Measurements from ENCODE around the gene PLAU.
"Not testable (repeated sequence)": the region's sequence is repeated elsewhere in the genome, so short reads cannot be mapped to it uniquely, and the experiment has no call there.

Gene PLAU

DNA sequence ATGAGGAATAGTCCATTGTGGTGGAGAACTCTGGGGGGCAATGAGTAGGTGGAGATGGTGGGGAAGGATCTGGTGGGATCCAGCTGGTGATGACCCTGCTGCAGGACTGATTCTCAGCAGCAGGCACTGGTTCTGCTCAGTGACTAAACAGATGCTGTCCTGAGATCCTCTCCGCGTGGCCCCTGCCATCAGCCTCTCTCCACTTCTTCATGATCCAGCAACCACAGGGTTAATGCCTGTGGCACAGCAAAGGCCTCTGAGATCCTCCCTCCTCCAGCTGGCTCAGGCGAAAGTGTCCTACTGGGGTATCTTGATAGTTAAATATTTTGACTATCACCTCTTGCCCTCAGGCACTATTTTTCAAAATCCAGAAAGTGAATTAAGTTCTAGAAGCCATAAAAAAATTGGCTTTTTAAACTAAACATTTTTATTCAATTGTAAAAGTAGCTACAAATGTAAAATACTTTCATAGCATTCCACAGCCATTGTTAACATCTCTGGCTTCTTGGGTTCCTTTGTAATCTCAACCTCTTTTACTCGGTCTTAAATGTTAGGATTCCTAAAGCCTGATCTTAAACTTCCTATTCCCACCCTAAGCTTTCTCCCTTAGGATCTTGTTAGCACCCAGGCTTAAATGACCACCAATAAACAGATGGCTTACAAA, 13.1 kb downstream of the PLAU start:
- DNase-seq = no peak

DNA sequence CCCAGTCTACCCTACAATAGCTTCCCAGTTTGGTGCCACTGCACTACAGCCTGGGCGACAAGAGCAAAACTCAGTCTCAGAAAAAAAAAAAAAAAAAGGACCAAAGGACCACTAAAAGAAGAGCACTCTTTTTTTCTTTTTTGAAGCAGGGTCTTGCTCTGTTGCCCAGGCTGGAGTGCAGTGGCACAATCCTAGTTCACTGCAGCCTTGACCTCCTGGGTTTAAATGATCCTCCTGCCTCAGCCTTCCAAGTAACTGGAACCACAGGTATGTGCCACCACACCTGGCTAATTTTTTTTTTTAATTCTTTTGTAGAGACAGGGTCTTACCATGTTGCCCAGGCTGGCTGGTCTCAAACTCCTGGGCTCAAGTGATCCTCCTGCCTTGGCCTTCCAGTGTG, 14.0 kb downstream of the PLAU start:
- DNase-seq = no peak

DNA sequence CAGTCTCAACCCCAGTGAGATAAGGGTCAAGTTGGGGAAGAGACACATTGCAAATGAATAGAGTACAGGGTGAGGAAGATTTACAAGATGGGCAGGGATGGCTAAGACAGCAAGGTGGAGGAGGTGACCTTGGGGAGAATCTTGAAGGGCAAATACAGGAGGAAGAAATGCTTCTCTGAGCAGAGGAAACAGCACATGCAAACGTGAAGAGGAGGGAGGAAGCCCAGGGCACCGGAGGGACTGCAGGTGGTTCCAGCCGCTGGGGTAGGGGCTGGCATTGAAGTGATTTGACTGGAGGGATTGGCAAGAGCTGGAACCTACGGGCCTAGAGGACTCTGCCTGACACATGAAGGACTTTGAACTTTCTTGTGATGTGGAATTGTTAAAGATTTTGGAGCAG, 14.6 kb downstream of the PLAU start:
- DNase-seq = no peak

DNA sequence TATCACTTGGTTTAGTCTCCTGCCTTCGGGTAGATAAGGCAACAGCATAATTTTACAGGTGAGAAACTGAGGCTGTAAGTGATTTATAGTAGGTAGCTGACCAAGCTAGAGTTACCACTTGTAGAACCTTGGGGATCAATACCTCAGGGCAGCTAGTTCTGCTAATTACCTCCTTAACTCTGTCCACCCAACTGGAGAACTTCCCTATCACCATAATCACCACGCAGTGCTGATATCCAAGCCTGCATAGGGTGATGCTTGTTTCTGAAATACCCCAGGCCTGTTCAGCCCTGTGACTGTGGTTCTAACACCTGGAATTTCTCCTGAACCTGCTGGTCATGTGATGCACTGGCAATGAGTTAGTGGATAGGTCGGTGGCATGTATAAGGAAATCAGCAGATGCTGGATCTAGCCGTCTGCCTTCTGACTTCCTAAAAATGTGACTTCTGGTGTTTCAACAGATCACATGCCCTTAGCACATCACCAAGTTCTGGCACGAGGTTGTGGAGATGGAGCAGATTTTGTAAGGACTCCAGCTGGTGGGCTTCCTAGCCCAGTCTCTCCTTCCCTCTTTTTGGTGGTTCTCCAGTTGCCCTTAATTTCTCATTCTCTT, 15.3 kb downstream of the PLAU start:
- DNase-seq = no peak

DNA sequence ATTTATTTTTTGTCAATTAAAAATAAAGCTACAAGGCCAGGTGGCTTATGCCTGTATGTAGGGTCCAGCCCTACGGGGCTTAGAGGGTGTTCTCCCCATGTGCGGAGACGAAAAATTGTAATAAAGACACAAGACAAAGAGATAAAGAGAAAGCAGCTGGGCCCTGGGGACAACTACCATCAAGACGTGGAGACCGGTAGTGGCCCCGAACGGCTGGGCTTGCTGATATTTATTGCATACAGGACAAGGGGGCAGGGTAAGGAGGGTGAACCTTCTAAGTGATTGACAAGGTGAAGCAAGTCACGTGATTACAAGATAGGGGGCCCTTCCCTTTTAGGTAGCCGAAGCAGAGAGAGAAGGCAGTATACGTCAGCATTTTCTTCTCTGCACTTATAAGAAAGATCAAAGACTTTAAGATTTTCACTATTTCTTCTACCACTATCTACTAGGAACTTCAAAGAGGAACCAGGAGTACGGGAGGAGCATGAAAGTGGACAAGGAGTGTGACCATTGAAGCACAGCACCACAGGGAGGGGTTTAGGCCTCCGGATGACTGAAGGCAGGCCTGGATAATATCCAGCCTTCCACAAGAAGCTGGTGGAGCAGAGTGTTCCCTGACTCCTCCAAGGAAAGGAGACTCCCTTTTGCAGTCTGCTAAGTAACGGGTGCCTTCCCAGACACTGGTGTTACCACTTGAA, 19.8 kb downstream of the PLAU start:
- DNase-seq = not testable (repeated sequence)

DNA sequence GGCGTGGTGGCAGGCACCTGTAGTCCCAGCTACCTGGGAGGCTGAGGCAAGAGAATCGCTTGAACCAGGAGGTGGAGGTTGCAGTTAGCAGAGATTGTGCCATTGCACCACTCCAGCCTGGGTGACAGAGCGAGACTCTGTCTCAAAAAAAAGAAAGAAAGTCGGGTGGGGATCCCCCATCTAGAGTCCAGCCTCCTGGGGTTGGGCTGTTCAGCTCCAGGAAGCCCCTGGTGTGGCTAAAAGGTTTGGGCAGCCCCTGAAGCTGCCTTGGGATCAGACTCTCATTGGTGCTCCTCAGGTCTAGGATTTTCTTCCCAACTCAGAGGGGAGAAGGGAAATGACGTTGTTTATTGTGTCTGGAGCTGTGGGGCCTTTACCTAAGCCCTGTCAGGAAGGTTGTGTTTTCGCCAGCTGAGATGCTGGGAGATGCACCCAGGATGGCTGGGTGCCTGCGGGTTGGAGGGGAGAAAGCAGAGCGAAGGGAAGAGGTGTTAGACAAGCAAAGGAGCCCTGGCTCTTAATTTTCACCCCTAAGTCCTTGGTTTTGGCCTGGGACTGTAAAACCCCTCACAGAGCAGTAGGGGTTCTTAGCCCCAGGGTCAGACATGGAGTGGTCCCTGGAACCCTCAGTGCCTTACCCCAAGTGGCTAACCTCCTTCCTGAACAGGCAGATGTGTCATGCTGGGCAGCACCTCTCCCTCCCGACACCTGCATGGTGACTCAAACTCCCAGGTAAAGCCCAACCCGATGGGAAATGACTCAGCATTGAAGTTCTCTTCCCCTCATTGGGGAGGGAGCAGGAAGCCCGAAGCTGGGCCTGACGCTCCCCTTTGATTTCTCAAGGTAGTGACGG, 21.1 kb downstream of the PLAU start:
- DNase-seq = peak; percentile 69

DNA sequence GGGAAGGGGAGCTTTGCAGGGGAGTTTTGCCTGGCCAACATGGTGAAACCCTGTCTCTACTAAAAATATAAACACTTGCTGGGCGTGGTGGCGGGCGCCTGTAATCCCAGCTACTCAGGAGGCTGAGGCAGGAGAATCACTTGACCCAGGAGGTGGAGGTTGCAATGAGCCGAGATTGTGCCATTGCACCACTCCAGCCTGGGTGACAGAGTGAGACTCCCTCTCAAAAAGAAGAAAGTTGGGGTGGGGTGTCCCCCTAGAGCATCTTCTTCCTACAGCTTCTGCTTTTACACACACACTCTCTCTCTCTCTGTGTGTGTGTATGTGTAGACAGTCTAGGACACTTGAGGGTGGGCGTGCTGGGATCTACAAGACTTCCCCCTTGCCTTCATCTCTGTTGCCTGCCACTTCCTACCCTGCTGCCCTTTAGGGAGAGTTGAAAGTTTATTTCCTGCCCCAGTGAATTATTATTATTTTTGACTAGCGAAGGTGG, 21.7 kb downstream of the PLAU start:
- DNase-seq = no peak

DNA sequence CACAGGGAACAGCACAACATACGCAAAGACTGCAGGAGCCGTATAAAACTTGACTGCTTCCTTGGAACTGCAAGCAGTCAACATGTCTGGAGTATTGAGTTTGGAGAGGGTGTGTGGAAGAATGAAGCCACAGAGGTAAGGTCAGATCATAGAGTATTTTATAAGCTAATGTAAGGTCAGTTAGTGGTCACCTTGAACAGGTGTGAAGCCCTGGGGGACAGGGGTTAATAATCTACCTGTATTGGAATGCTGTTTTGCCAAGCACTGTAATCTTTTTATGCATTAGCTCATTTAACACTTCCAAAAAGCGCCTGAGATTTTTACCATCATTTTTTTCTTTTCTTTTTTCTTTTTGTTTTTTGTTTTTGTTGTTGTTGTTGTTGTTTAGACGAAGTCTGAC, 23.1 kb downstream of the PLAU start:
- no peak for DNase-seq

DNA sequence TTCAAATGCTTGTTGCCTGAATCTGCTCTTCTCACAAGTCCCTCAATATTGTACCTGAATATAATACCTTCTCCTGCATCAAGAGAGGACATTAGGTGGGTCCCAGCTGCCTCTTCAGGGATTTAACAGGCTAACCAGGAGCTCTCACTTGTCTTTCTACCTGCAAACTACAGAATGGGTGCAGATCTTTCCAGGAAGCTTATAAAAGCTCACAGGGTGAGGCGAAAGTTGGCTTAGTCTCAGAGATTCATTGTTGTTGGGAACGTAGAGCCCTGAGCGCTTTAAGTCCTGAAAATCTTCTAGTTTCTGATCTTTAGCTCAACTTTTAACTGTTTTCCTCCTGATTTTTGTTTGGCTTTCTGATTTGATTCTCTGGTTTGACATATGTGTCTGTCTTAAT, 25.0 kb downstream of the PLAU start:
- DNase-seq = no peak

DNA sequence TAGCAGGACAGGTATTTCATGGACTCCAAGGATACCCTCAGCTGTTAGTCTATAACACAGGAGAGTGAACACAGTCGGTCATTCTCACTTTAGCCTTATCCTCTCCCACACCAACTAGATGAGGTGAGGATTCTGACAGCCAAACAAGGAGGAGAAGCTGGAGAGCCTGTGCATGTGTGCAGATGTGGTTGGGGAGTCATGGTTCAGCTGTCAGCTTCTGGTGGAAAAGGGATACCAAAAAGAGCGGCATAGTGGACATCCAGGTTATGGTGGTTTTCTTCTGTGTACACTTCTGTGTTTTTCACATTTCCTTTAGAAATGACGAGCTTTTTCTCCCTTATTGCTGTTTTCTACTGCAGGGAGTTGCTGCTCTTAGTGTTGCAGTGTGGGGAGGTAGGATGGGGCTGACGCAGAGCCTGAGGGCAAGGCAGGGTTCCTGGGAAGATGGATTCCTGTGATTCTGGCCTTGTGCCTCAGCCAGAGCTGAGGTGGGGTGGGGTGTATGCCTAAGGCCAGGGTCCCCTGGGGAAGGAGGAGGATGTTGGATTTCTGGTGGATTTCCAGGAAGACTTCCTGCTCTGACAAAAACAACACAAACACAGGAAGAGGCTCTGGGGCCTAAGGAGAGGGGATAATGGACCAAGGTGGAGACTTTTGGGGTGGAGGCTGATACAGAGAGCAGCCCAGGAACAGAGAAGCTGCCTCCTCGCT, 26.6 kb downstream of the PLAU start:
- no peak for DNase-seq

DNA sequence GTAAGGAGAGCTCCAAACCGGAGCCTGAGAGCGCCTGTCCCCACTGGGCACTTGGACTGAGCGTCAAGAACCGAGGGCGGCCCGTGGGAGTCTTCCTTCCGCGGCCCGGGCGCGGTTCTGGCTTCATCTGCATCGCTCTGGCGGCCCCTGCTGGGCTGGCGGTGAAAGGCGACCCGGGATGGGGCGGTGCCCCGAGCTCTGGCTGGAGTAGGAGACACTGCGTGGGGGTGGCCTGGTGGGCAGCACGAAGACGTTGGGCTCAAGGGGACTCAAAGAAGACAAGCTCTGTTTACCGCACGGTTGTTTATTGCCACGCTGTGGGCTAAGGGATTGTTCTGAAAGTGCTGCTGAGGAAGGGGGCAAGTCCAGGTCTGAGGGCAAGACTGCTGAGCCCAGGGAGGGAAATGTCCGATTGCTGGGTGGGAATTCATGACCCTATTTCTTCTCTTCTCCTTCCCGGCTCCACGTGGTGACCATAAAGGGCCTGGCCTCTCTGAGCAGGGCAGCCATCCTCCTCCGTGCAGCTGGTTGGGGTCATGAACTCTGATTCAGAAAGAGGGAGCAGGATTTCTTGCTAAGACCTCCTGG, 29.8 kb downstream of the PLAU start:
- peak; percentile 86 for DNase-seq

DNA sequence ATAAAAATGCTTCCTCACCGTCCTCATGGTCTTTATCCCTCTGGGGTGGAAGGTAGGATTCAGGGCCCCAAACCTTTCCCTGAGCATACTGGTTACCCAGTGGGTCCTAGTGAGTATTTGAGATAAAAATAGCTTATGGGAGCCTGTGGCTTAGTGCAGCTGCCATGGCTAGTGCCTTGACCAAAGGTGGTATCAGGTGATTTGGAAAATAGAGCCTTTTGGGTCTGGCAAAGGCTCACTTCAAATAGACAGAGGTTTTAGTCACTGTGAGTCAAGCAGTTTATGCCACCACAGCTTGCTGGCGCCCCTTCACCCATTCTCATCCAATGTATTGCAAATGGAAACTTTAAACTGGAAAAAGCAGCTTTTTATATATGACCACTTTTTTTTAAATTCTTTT, 30.4 kb downstream of the PLAU start:
- no peak for DNase-seq

DNA sequence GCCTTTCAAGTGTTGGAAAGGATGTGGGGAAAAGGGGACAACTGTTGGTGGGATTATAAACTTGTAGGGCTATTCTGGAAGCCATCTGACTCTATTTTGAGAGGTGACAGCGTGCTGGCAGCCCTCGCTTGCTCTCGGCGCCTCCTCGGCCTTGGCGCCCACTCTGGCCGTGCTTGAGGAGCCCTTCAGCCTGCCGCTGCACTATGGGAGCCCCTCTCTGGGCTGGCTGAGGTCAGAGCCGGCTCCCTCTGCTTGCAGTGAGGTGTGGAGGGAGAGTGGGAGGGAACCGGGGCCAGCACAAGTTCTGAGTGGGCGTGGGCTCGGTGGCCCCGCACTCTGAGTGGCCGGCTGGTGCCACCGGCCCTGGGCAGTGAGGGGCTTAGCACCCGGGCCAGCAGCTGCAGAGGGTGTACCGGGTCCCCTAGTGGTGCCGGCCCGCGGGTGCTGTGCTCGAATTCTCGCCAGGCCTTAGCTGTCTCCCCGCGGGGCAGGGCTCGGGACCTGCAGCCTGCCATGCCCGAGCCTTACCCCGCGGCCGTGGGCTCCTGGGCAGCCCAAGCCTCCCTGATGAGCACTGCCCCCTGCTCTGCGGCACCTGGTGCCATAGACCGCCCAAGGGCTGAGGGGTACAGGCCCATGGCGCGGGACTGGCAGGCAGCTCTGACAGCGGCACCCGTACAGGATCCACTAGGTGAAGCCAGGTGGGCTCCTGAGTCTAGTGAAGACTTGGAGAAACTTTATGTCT, 33.6 kb downstream of the PLAU start:
- DNase-seq = no peak

DNA sequence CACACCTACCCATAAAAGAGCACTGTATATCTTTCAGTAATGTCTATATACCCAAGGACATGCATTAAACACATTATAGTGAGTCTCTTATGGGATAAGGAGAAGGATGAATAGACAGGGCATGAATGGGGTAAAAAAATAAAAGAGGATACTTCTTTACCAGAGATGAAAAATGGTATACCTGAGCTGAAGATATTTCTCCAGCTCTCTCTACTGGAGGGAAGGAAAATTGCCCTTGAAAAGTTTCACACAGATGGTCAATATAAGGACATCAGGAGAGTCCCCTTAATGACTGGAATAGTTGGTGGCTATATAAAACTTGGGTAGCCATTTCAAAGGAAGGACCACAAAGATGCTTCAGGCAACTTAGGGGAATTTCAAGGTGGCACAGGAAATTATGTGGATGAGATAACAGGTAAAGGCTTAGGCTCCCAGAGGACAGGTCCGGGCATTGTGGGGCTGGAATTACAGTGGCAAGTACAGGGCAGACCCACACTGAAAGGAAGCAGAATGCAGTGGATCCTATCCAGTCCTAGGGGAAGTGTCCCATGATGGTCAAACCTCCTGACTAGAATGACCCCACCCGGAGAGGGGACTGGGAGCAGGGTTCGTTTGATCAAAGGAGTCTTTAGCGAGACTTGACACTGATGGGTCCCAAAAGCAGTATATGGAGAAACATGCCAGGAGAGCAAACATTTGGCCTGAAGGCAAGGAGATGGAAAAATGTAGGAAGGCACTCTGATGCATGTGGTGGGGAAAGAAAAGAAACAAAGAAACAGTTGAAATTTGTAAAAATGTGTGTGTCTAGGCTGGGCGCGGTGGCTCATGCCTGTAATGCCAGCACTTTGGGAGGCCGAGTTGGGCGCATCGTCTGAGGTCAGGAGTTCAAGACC, 35.6 kb downstream of the PLAU start:
- DNase-seq = no peak

DNA sequence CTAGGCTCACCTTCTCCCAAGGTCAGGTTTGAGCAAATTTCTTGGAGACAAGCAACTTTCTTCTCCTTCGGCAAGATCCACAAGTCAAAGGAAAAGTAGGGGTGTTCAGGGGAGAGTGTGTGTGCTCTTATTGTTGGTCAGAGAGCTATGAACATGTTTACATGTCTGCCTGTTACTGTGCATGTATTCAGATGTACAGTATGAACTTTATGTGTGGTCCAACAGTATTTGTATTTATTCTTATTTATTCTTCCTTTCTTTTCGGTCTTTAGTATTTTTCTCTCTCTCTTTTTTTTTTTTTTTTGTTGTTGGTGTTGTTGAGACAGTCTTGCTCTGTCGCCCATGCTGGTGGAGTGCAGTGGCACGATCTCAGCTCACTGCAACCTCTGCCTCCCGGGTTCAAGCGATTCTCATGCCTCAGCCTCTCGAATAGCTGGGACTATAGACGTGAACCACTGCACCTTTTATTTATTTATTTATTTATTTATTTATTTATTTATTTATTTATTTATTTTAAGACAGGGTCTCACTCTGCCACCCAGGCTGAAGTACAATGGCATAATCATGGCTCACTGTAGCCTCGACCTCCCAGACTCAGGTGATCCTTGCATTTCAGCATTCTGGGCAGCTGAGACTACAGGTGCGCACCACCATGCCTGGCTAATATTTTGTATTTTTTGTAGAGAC, 38.2 kb downstream of the PLAU start:
- no peak for DNase-seq

DNA sequence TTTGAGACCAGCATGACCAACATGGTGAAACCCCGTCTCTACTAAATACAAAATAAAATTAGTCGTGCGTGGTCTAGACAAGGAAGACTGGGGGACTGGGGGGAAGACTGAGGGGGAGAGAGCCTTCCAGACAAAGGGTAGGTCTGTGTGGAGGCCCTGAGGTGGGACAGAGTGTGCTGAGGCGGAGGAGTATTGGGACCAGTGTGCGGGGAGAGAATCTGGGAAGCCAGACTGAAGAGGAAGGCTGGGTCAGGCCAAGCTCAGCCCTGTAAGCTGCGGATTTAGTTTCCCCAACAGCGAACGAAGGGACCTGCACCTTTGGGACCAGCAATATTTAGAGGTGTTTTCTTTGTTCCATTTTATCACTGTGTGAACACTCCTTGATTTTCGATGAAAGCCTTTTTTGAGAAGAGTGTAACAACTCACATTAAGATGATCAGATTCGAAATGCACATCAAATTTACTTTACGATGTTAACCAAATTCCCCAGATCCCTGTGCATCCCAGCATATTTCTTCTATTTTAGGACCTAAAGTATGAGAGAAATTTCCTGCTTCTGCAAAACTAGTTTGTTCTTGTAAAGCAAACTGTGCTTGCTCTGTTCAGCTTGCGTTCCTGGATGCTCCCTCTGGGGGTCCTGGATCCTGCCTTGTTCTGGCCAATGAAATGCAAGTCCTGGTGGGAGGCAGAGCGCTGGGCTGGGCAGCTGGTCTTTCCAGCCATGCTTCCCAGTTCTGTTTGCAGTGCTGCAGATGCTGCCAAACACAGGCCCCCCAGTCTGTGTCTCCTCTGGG, 39.4 kb downstream of the PLAU start:
- no peak for DNase-seq

DNA sequence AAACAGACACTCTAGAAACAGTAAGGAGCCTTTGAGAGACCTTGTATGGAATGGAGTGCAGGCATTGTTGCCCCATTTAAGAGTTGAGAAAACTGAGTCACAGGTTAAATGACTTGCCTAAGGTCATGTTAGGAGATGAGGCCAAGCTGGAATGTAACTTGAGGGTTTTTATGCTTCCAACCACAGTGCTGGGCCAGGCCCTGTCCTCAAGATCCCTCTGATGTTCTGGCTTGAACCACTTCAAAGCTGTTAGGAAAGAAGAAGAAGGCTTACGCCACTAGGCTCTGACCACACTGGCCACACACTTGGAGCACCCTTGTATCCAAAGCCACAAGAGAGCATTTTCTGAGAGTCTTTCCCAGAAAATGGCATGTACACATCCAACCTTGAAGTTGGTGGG, 42.7 kb downstream of the PLAU start:
- no peak for DNase-seq

DNA sequence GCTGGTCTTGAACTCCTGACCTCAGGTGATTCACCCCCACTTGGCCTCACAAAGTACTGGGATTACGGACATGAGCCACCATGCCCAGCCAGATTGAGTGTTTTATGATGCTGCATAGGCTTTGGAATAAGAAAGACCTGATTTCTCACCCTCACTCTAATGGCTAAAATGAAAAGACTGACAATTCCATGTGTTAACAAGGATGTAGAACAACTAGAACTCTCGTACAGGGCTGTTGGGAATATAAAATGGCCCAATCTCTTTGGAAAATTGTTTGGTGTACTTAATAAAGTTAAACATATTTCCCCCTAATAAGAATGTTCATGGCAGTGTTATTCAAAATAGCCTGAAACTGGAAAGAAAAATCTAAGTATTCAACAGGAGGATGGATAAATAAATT, 43.8 kb downstream of the PLAU start:
- no peak for DNase-seq

DNA sequence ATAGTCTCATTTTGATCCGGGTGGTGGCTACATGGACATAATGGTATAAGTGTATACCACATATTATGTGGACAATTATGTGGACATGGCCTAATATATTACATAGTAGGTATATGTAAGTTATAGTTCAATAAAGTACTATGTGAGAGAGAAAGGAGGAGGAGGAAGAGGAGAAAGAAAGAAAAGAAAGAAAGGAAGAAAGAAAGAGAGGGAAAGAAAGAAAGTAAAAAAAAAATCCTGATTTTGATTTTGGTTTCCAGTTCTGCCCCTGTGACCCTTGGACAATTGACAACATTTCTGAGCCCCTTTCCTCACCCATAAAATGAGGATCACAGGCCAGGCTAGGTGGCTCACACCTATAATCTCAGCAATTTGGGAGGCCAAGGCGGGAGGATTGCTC, 44.8 kb downstream of the PLAU start:
- DNase-seq = no peak
